Suprapubic skin (tissue), 4 donors: ENCODE results near the gene COX4I1.

ENCODE experiments used
- EP300 ChIP-seq: sonication (generic); formaldehyde crosslinking; IDR thresholded peaks from one replicate; pipeline ENCODE4 v1.6.1; 2017; ENCODE audit warnings: antibody characterized with exemption
- POLR2A ChIP-seq, 2 donors: fragments of 450-650 bp; IDR thresholded peaks; one replicate each; pipeline ENCODE4 v1.6.1; 2017; ENCODE audit warnings: antibody characterized with exemption in 2 of 2, mild to moderate bottlenecking in 2 of 2, moderate library complexity in 2 of 2
- POLR2AphosphoS5 ChIP-seq, 3 donors: sonication (generic); formaldehyde crosslinking; IDR thresholded peaks; one replicate each; pipeline ENCODE4 v1.6.1; 2017; ENCODE audit warnings: antibody characterized with exemption in 3 of 3
- TF ChIP-seq, protein P1 (sequence below), 2 donors: fragments of 200-600 bp in 1 of 2; fragments of 450-650 bp in 1 of 2; sonication (generic) in 1 of 2; IDR thresholded peaks; one replicate each; pipeline ENCODE4 v1.5.1; 2016 to 2019; ENCODE audit warnings: antibody characterized with exemption in 2 of 2, mild to moderate bottlenecking in 1 of 2, moderate library complexity in 1 of 2

DNA sequence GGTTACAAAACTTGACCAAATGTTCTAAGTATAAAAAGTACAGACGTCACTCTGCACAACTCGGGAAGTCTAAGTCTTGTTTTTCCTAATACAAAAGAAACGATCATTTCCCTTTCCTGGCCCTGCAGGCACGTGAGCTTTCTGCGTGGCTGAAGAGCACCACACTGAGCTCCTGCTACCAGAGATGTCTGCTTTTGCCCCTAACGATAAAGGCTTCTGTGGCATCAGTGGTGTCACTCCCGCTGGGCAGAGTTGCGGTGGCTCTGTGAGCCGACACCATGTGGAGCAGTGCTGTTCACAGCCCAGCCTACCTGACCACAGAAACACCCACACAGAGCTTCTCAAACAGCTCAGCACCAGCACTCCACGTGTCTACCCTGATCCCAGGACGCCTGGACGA lies 20.6 kb upstream of the COX4I1 start:
- TF ChIP-seq EP300 (no peak), POLR2AphosphoS5 (IDR thresholded peaks at IDR 0.05) (no peak), POLR2A (IDR thresholded peaks at IDR 0.05) (no peak)
- TF ChIP-seq, protein P1, sequence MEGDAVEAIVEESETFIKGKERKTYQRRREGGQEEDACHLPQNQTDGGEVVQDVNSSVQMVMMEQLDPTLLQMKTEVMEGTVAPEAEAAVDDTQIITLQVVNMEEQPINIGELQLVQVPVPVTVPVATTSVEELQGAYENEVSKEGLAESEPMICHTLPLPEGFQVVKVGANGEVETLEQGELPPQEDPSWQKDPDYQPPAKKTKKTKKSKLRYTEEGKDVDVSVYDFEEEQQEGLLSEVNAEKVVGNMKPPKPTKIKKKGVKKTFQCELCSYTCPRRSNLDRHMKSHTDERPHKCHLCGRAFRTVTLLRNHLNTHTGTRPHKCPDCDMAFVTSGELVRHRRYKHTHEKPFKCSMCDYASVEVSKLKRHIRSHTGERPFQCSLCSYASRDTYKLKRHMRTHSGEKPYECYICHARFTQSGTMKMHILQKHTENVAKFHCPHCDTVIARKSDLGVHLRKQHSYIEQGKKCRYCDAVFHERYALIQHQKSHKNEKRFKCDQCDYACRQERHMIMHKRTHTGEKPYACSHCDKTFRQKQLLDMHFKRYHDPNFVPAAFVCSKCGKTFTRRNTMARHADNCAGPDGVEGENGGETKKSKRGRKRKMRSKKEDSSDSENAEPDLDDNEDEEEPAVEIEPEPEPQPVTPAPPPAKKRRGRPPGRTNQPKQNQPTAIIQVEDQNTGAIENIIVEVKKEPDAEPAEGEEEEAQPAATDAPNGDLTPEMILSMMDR (IDR thresholded peaks at IDR 0.05): no peak
